ENCODE measurements around the gene ETV6. TPM values are rescaled to one million over a fixed set of nuclear protein-coding genes. Genes with fewer than 3 reads are reported as not detected.

Gene ETV6
- total RNA-seq, 2 experiments from 2014 or later, result 28.5 to 30.2 TPM

DNA sequence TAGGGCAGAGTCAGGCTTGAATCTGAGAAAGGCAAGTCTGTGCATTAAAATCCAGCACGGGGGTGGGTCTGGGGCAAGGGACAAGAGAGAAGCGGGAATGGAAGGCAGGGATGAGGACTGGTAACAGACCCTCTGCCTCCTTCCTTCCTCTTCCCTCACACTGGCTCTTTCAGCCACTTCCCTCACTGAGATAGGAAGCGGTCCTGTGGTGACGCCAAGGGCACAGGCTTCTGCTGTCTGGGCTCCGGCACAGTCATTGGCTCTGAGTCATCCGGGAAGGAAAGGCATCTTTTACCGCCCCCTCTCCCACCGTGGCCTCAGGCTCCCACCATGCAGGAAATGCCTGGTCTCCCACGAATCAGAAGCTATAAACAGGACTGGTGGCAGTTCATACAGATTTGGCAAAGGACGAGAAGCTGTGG lies 70.2 kb downstream of the ETV6 start:
- H3K4me3 Mint-ChIP-seq, result no peak overlapping the region
- peaks cover 22% of the 10 kb centered on the region for H3K36me3 Mint-ChIP-seq (ENCODE audit: low read depth)
- Histone ChIP-seq H3K4me1 (ENCODE audit: insufficient read depth, low read length) (peaks cover 20% of the 10 kb centered on the region), H3K9me3 (ENCODE audit: control insufficient read depth in 1 of 2, insufficient read depth in 1 of 2, low read length in 2 of 2) (no peaks in the 10 kb centered on the region), H3K36me3 (ENCODE audit: insufficient read depth, low read length) (peaks cover 13% of the 10 kb centered on the region), H3K27ac (ENCODE audit: low read depth in 1 of 2, low read length in 2 of 2) (no peak overlapping the region), H3K27me3 (ENCODE audit: control insufficient read depth in 1 of 2, insufficient read depth in 2 of 2, low read length in 2 of 2) (no peaks in the 10 kb centered on the region), H3K4me3 (ENCODE audit: low read length) (no peak overlapping the region)
- POLR2A ChIA-PET, result interaction anchor here (0.6 kb wide), 1 partner anchor 126 kb away, joined by 3 read pairs; no protein-coding TSS in a partner anchor
- TF ChIP-seq, protein P1, sequence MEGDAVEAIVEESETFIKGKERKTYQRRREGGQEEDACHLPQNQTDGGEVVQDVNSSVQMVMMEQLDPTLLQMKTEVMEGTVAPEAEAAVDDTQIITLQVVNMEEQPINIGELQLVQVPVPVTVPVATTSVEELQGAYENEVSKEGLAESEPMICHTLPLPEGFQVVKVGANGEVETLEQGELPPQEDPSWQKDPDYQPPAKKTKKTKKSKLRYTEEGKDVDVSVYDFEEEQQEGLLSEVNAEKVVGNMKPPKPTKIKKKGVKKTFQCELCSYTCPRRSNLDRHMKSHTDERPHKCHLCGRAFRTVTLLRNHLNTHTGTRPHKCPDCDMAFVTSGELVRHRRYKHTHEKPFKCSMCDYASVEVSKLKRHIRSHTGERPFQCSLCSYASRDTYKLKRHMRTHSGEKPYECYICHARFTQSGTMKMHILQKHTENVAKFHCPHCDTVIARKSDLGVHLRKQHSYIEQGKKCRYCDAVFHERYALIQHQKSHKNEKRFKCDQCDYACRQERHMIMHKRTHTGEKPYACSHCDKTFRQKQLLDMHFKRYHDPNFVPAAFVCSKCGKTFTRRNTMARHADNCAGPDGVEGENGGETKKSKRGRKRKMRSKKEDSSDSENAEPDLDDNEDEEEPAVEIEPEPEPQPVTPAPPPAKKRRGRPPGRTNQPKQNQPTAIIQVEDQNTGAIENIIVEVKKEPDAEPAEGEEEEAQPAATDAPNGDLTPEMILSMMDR (IDR thresholded peaks at IDR 0.05), result no peak
- no peaks in the 10 kb centered on the region for H3K27me3 Mint-ChIP-seq
- CTCF ChIA-PET, result no interaction called here
- peak overlapping the region; percentile 53 for H3K27ac Mint-ChIP-seq
- intact Hi-C loops (cut with DNase I, micrococcal nuclease), result no loop called here
- ATAC-seq (ENCODE audit: poor library complexity), result peak; percentile 68
- H3K9me3 Mint-ChIP-seq, result no peaks in the 10 kb centered on the region
- peak in 5 of 14 experiments; percentile 30 to 74 (median 54) for DNase-seq
- peaks cover 36% of the 10 kb centered on the region for H3K4me1 Mint-ChIP-seq (ENCODE audit: low read depth)

- ChIA-PET POLR2A (interaction anchor here (0.6 kb wide), 1 partner anchor 549 kb away, joined by 3 read pairs; no protein-coding TSS in a partner anchor), CTCF (no interaction called here)
- Mint-ChIP-seq H3K27me3 (no peaks in the 10 kb centered on the region), H3K4me1 (ENCODE audit: low read depth) (peaks cover 44% of the 10 kb centered on the region), H3K36me3 (ENCODE audit: low read depth) (peaks cover 8% of the 10 kb centered on the region), H3K9me3 (no peaks in the 10 kb centered on the region), H3K4me3 (no peak overlapping the region), H3K27ac (peak overlapping the region; percentile 16)
- ATAC-seq (ENCODE audit: poor library complexity) (no peak), DNase-seq (no peak)
- Histone ChIP-seq H3K4me1 (ENCODE audit: insufficient read depth, low read length) (peaks cover 35% of the 10 kb centered on the region), H3K27me3 (ENCODE audit: control insufficient read depth in 1 of 2, insufficient read depth in 2 of 2, low read length in 2 of 2) (no peaks in the 10 kb centered on the region), H3K4me3 (ENCODE audit: low read length) (no peak overlapping the region), H3K9me3 (ENCODE audit: control insufficient read depth in 1 of 2, insufficient read depth in 1 of 2, low read length in 2 of 2) (peaks cover 0 to 3% of the 10 kb centered on the region in 2 experiments), H3K27ac (ENCODE audit: low read depth in 1 of 2, low read length in 2 of 2) (no peak overlapping the region), H3K36me3 (ENCODE audit: insufficient read depth, low read length) (peaks cover 1% of the 10 kb centered on the region)
- intact Hi-C loops (cut with DNase I, micrococcal nuclease), result no loop called here
- TF ChIP-seq, protein P1 (IDR thresholded peaks at IDR 0.05), result no peak
Observed at GRCh38 chr12:11722071-11722470, 72.6 kb downstream of the ETV6 start.

GRCh38 chr12:11722578-11723138 lies 73.2 kb downstream of the ETV6 start:
- ATAC-seq (ENCODE audit: poor library complexity) (no peak), DNase-seq (no peak)
- H3K27ac Mint-ChIP-seq, result peak overlapping the region; percentile 16
- POLR2A ChIA-PET, result no interaction called here
- Histone ChIP-seq H3K4me3 (ENCODE audit: low read length) (no peak overlapping the region), H3K9me3 (ENCODE audit: control insufficient read depth in 1 of 2, insufficient read depth in 1 of 2, low read length in 2 of 2) (peaks cover 0 to 3% of the 10 kb centered on the region in 2 experiments), H3K36me3 (ENCODE audit: insufficient read depth, low read length) (no peaks in the 10 kb centered on the region), H3K27ac (ENCODE audit: low read depth in 1 of 2, low read length in 2 of 2) (no peak overlapping the region), H3K4me1 (ENCODE audit: insufficient read depth, low read length) (peaks cover 41% of the 10 kb centered on the region), H3K27me3 (ENCODE audit: control insufficient read depth in 1 of 2, insufficient read depth in 2 of 2, low read length in 2 of 2) (no peaks in the 10 kb centered on the region)
- CTCF ChIA-PET, result no interaction called here
- no peak overlapping the region for H3K4me3 Mint-ChIP-seq
- no peaks in the 10 kb centered on the region for H3K27me3 Mint-ChIP-seq
- H3K9me3 Mint-ChIP-seq, result no peaks in the 10 kb centered on the region
- peaks cover 50% of the 10 kb centered on the region for H3K4me1 Mint-ChIP-seq (ENCODE audit: low read depth)
- intact Hi-C loops (cut with DNase I, micrococcal nuclease), result no loop called here
- peaks cover 7% of the 10 kb centered on the region for H3K36me3 Mint-ChIP-seq (ENCODE audit: low read depth)
- TF ChIP-seq, protein P1 (IDR thresholded peaks at IDR 0.05), result no peak
